HG03457 (cell line): ENCODE results near the gene NRG2.

Experiments
- ATAC-seq: cut with Tn5 transposase; IDR thresholded peaks from one replicate; pipeline ENCODE4 v1.9.1; 2021; ENCODE audit warnings: moderate number of reproducible peaks; ENCODE audit not compliant: unreplicated experiment

NRG2 gene

GRCh38 chr5:139845846-139846681, 197.0 kb downstream of the NRG2 start:
- no peak for ATAC-seq

GRCh38 chr5:139844472-139845145, 198.5 kb downstream of the NRG2 start:
- ATAC-seq, result no peak

GRCh38 chr5:139843991-139844390, 199.1 kb downstream of the NRG2 start:
- no peak for ATAC-seq

- ATAC-seq, result no peak
Observed at GRCh38 chr5:139842321-139842720, 200.8 kb downstream of the NRG2 start.

GRCh38 chr5:139841549-139841948, 201.6 kb downstream of the NRG2 start:
- no peak for ATAC-seq

- no peak for ATAC-seq
Observed at GRCh38 chr5:139839918-139840317, 203.2 kb downstream of the NRG2 start.

- ATAC-seq, result no peak
Observed at GRCh38 chr5:139839232-139839815, 203.8 kb downstream of the NRG2 start.

- ATAC-seq, result no peak
Observed at GRCh38 chr5:139838381-139839197, 204.5 kb downstream of the NRG2 start.

GRCh38 chr5:139837711-139838380, 205.3 kb downstream of the NRG2 start:
- no peak for ATAC-seq

- ATAC-seq, result no peak
Observed at GRCh38 chr5:139836469-139837208, 206.5 kb downstream of the NRG2 start.

GRCh38 chr5:139835656-139836055, 207.4 kb downstream of the NRG2 start:
- no peak for ATAC-seq

GRCh38 chr5:139833525-139833924, 209.6 kb downstream of the NRG2 start:
- ATAC-seq, result no peak

- ATAC-seq, result no peak
Observed at GRCh38 chr5:139831624-139832023, 211.5 kb downstream of the NRG2 start.

GRCh38 chr5:139829471-139829870, 213.6 kb downstream of the NRG2 start:
- no peak for ATAC-seq

GRCh38 chr5:139828207-139828895, 214.7 kb downstream of the NRG2 start:
- no peak for ATAC-seq

GRCh38 chr5:139825690-139826089, 217.4 kb downstream of the NRG2 start:
- ATAC-seq, result no peak

- no peak for ATAC-seq
Observed at GRCh38 chr5:139823757-139824355, 219.2 kb downstream of the NRG2 start.

- ATAC-seq, result no peak
Observed at GRCh38 chr5:139822553-139823425, 220.3 kb downstream of the NRG2 start.
